Measurements from ENCODE around the gene CRCP. TPM values are rescaled to one million over a fixed set of nuclear protein-coding genes. Genes with fewer than 3 reads are reported as not detected.
"Not testable (repeated sequence)": the region's sequence is repeated elsewhere in the genome, so short reads cannot be mapped to it uniquely, and the experiment has no call there.

CRCP gene
- total RNA-seq = 10 to 100 TPM; 22.8 to 99.5 (median 30.9) TPM
- polyA plus RNA-seq = 10 to 100 TPM; 15.7 to 28.3 (median 25.7) TPM
- long read RNA-seq, donor 1, partial matches to known transcripts = 0 of 2 reads
- long read RNA-seq, donor 1, other reads (novel, unspliced or antisense) = 0 of 2 reads
- long read RNA-seq, donor 2, transcript CRCP-203 (6 exons, 3,009 nt) = major isoform, 8 of 12 reads
- long read RNA-seq, donor 2, partial matches to known transcripts = 0 of 12 reads
- long read RNA-seq, donor 2, other reads (novel, unspliced or antisense) = 0 of 12 reads
- long read RNA-seq, donor 3, transcript CRCP-203 (6 exons, 3,009 nt) = major isoform, 13 of 17 reads
- long read RNA-seq, donor 3, partial matches to known transcripts = 0 of 17 reads
- long read RNA-seq, donor 3, other reads (novel, unspliced or antisense) = 0 of 17 reads
- long read RNA-seq, donor 4, partial matches to known transcripts = 0 of 2 reads
- long read RNA-seq, donor 4, other reads (novel, unspliced or antisense) = 0 of 2 reads
- long read RNA-seq, donor 5, transcript CRCP-203 (6 exons, 3,009 nt) = major isoform, 7 of 10 reads
- long read RNA-seq, donor 5, partial matches to known transcripts = 0 of 10 reads
- long read RNA-seq, donor 5, other reads (novel, unspliced or antisense) = 0 of 10 reads
- long read RNA-seq, donor 6, transcript CRCP-203 (6 exons, 3,009 nt) = major isoform, 21 of 31 reads
- long read RNA-seq, donor 6, transcript CRCP-201 (5 exons, 1,393 nt) = minor isoform, 6 of 31 reads
- long read RNA-seq, donor 6, partial matches to known transcripts = 0 of 31 reads
- long read RNA-seq, donor 6, other reads (novel, unspliced or antisense) = 0 of 31 reads
- long read RNA-seq, donor 7, transcript CRCP-203 (6 exons, 3,009 nt) = major isoform, 10 of 13 reads
- long read RNA-seq, donor 7, partial matches to known transcripts = 0 of 13 reads
- long read RNA-seq, donor 7, other reads (novel, unspliced or antisense) = 0 of 13 reads
- long read RNA-seq, donor 8, transcript CRCP-203 (6 exons, 3,009 nt) = major isoform, 16 of 20 reads
- long read RNA-seq, donor 8, partial matches to known transcripts = 0 of 20 reads
- long read RNA-seq, donor 8, other reads (novel, unspliced or antisense) = 0 of 20 reads
- long read RNA-seq, donor 9, transcript CRCP-203 (6 exons, 3,009 nt) = major isoform, 11 of 13 reads
- long read RNA-seq, donor 9, partial matches to known transcripts = 0 of 13 reads
- long read RNA-seq, donor 9, other reads (novel, unspliced or antisense) = 0 of 13 reads
- long read RNA-seq, donor 10, partial matches to known transcripts = 7 of 12 reads
- long read RNA-seq, donor 10, other reads (novel, unspliced or antisense) = 0 of 12 reads

DNA sequence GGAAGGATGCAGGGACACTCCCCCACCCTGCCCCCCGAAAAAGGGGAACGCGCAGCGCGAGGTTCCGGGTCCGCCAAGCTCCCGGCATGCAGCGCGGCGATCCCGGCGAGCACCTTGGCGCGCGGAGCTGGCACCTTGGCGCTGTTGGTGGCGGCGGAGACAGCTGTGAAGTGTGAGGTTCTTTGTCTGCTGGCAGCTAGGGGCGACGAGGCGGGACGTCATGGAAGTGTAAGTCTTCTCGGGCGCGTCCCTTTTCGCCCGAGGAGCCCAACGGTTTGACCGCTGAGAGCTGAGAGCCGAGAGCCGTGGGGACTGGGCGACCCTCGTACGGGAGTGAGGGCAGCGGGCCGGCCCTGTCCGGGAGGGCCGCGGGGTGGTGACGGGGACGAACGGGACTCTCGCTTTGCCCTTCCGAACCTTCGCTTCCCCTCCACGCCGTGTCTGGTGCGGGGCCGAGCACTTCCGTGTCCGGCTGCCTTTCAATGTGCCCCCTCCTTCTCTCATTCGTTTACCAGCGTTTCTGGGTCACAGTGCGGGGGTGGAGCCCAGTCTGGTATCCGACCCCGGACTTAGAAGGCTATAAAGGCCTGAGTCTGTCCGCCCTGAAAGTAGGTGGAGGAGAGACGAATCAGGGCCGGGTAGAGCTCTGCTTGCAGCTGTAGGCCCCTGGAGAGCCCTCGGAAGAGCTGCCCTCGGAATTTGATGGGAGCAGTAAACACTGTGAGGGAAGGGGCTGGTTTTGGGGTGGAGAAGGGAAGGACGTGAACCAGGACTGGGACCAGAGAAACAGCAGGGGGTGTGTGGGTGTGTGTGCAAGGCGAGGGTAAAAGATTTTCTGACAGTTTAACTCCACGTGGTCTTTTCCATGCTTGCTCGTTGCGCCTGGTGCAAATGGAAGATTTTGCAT lies at the start of gene CRCP:
Gene CRCP (plus strand): TSS at position 105 of the 907 bp plus-strand sequence. CDS start 116 bp downstream, at position 221.
- 0 to 1% (median 0%) methylated on average over 38 to 67 of the region's 67 CpGs for WGBS, 5 donors
- intact Hi-C loops (cut with DNase I; ENCODE audit: low total_unique reads) = no loop called here
- H3K4me3 ChIP-seq = peak within 1 kb of the TSS; percentile 69 to 91 (median 83)

GRCh38 chr7:66069732-66070131 lies 44.9 kb upstream of the CRCP start:
- Histone ChIP-seq H3K27me3 (no peaks in the 10 kb centered on the region), H3K4me3 (no peak overlapping the region), H3K4me1 (no peaks in the 10 kb centered on the region), H3K27ac (no peak overlapping the region), H3K36me3 (no peaks in the 10 kb centered on the region), H3K9me3 (no peaks in the 10 kb centered on the region)
- intact Hi-C loops (cut with DNase I; ENCODE audit: low total_unique reads) = no loop called here
- 90 to 96% (median 94%) methylated on average over 4 of the region's 4 CpGs for WGBS, 5 donors
- TF ChIP-seq EP300 (IDR thresholded peaks at IDR 0.05) (no peak), POLR2A (IDR thresholded peaks at IDR 0.05) (no peak), POLR2AphosphoS5 (IDR thresholded peaks at IDR 0.05) (no peak)
- TF ChIP-seq, protein P1, sequence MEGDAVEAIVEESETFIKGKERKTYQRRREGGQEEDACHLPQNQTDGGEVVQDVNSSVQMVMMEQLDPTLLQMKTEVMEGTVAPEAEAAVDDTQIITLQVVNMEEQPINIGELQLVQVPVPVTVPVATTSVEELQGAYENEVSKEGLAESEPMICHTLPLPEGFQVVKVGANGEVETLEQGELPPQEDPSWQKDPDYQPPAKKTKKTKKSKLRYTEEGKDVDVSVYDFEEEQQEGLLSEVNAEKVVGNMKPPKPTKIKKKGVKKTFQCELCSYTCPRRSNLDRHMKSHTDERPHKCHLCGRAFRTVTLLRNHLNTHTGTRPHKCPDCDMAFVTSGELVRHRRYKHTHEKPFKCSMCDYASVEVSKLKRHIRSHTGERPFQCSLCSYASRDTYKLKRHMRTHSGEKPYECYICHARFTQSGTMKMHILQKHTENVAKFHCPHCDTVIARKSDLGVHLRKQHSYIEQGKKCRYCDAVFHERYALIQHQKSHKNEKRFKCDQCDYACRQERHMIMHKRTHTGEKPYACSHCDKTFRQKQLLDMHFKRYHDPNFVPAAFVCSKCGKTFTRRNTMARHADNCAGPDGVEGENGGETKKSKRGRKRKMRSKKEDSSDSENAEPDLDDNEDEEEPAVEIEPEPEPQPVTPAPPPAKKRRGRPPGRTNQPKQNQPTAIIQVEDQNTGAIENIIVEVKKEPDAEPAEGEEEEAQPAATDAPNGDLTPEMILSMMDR (IDR thresholded peaks at IDR 0.05) = no peak
- no peak for DNase-seq

More for the DNA sequence above, at the start of gene CRCP:
- Histone ChIP-seq H3K36me3 (peaks cover 0 to 6% (median 5%) of the 10 kb centered on the region in 4 donors), H3K27me3 (no peaks in the 10 kb centered on the region), H3K4me1 (peaks cover 37 to 54% (median 53%) of the 10 kb centered on the region in 4 donors), H3K27ac (peak within 1 kb of the TSS; percentile 96 to 99 (median 97)), H3K9me3 (no peaks in the 10 kb centered on the region)
- peak; percentile 84 to 95 for DNase-seq
- peak; percentile 66 to 91 (median 80) for TF ChIP-seq POLR2AphosphoS5 (IDR thresholded peaks at IDR 0.05)
- no peak for TF ChIP-seq POLR2A (IDR thresholded peaks at IDR 0.05)
- TF ChIP-seq, protein P1 (IDR thresholded peaks at IDR 0.05) = peak in 1 of 7 experiments; percentile 8

DNA sequence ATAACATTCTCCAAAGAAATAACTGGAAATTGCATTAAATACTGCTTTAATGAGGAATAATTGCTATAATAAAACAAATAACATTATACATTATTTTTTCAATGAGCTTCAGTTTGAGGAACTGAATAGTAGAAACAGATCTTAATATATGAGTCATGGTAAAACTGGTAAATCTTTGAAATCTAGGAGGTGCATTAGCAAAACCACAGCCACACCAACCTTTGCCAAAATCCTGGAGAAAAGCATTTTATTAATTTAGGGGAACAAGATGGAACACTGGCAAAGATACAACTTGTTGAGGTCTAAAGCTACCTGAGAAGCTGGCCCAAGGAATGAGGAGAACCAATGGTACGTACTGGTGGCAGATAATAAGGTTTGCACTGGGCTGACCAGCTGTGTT lies 44.4 kb upstream of the CRCP start:
- Histone ChIP-seq H3K36me3 (no peaks in the 10 kb centered on the region), H3K4me1 (peaks cover 0 to 4% (median 3%) of the 10 kb centered on the region in 4 donors), H3K27me3 (no peaks in the 10 kb centered on the region), H3K4me3 (no peak overlapping the region), H3K27ac (no peak overlapping the region), H3K9me3 (no peaks in the 10 kb centered on the region)
- intact Hi-C loops (cut with DNase I; ENCODE audit: low total_unique reads) = no loop called here
- no peak for TF ChIP-seq EP300 (IDR thresholded peaks at IDR 0.05)
- TF ChIP-seq POLR2AphosphoS5 (IDR thresholded peaks at IDR 0.05) = no peak
- no peak for TF ChIP-seq POLR2A (IDR thresholded peaks at IDR 0.05)
- TF ChIP-seq, protein P1 (IDR thresholded peaks at IDR 0.05) = no peak
- 61 to 69% (median 69%) methylated on average over 1 of the region's 1 CpG for WGBS, 5 donors
- DNase-seq = no peak

GRCh38 chr7:66072208-66072607 lies 42.4 kb upstream of the CRCP start:
- peaks cover 10 to 17% (median 17%) of the 10 kb centered on the region in 4 donors for H3K4me1 ChIP-seq
- H3K27me3 ChIP-seq; H3K36me3 ChIP-seq; H3K9me3 ChIP-seq; DNase-seq; H3K27ac ChIP-seq; intact Hi-C loops (cut with DNase I; ENCODE audit: low total_unique reads); H3K4me3 ChIP-seq: not testable (repeated sequence)
- 62 to 74% (median 69%) methylated on average over 7 of the region's 7 CpGs for WGBS, 5 donors

Measured in stomach (tissue), 19 donors.